GM19240 (cell line): ENCODE data around the gene HABP2.

Experiments
- DNase-seq: peaks from one replicate; pipeline ENCODE4 v3.0.0; 2011; ENCODE audit warnings: low spot score; ENCODE audit not compliant: insufficient read length

Gene HABP2

GRCh38 chr10:113603057-113603777 is 50.4 kb downstream of the HABP2 start:
- DNase-seq = no peak

GRCh38 chr10:113604572-113604971 is 51.7 kb downstream of the HABP2 start:
- no peak for DNase-seq

- no peak for DNase-seq
These were observed 52.6 kb downstream of the HABP2 start for GRCh38 chr10:113605268-113605978.

DNA sequence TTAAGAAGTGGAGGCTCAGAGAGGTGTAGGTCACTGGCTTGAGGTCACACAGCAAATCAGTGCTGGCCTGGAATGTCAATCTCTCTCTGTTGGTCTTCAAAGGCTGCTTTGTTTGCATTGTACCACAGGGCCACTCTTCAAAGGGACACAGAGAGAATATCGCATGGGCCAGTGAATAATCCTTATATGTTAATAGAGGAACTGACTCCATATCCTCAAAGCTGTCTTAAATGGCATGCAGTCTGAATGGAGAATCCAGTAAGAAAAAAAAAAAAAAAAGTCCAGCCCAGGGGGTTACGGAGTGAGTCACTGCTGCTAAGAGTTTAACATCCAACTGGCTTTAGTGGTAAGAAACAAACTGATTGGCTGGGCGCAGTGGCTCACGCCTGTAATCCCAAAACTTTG is 56.9 kb downstream of the HABP2 start:
- DNase-seq = no peak

DNA sequence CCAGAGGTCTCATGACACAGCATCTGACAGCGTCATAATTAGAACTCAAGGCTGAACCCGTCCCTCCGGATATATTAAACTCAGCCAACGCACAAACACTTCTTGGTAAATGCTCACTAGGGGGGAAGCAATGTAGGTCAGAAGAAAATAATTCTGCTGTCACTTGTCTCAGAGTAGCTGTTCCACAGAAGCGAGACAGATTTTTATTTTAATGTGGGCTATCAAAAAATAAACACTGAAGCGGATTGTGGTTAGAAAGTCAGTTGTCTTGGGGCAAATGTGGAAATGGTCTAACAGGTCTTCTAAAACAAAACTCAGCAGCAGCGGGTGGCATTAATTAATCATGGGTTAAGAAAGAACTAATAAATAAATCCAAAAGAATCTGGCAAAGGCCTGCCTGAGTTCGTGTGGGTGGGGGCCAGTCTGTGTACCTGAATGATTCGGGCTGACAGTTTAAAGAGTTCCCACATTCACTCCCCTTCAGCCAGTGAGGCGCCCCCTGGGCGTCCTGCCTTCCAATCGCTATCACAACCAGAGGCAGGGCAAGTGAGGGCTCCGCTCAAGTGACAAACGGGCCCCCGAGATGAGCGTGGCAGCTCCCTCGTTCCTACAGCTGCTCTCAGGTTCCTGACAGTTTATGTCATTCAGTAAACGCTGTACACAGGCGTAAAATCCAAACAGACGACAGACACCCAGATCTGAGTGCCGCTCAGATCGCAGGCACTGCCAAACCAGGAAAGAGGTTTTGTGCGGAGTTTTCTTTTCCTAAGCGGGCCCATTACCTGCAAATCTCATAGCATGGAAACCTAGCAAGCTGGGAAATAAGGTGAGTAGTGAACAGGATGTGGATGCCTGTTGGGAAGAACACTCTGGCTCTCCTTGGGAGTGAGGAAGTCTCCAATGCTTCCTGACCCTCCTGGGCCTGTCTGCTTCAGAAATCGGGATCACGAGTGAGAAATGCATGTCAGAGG is 58.1 kb downstream of the HABP2 start:
- no peak for DNase-seq

DNA sequence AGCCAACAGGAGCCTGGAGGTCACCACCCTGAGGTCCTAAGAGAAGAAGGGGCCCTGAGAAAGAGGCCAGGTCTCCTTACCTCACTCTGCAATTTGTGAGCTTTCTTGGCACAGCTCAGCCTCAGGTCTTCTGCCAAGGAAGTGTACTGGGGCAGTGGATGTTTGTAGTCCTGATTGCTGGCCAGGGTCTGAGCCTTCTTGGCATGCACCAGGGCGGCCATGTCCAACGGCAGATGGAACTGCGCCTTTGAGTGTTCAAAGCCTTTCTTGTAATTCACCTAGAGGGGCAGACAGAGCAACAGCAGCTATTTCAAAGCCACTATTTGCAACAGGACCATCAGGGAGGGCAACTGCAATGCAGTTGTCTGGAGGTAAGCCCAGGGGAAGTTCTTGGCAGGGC is 59.3 kb downstream of the HABP2 start:
- DNase-seq = no peak

- no peak for DNase-seq
These were observed 60.6 kb downstream of the HABP2 start for GRCh38 chr10:113613427-113613826.

GRCh38 chr10:113613977-113614690 is 61.3 kb downstream of the HABP2 start:
- no peak for DNase-seq

- DNase-seq = no peak
These were observed 63.6 kb downstream of the HABP2 start for GRCh38 chr10:113616244-113617074.

DNA sequence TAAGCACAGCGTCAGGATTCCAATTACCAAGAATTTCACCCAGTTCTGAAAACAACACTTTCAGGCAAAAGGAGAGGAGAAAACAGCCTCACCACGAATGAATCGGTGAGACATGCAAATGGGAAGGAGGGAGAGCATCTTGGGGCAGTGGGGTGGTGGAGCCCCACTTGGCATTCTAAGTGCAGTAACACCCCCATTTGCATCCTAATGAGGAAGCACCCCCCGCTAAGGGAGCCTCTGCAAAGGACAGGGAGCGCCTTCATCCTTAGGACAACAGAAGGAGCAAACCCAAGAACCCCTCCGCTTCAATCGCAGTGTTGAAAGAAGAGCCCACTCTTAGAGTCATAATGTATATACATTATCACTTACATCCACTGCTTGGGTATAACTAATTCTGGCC is 64.2 kb downstream of the HABP2 start:
- no peak for DNase-seq

DNA sequence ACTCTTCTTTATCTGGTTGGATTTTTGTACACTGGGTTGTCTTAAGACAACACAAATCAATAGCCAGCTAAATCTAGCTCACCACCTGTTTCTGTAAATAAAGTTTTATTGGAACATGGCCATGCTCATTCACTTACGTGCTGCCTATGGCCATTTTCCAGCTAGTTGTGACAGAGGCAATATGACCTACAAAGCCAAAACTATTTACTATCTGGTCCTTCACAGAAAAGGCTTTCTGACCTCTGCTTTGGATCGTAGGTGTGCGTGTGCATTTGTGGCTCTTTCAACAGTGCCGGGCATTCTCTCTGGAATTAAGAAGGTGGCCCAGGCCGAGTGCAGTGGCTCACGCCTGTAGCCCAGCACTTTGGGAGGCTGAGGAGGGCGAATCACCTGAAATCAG is 65.5 kb downstream of the HABP2 start:
- no peak for DNase-seq

DNA sequence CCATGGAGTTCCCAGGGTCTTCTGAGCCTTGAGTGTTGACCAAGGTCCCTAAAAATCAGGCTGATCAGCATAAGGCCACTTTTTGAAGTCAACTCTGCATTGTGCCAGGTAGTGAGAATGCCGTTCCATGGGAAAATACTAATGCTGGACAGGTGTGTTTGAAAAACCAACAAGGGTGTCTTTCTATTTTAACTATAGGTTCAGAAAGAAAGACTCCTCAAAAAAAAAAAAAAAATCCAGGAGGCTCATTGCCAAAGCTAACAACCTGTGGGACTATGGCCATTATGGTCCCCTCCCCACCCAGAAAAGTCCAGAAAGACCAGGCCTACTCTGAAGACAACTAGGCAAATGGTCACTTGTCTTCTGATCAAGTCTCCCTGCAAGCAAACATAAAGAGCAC is 66.5 kb downstream of the HABP2 start:
- DNase-seq = no peak

GRCh38 chr10:113620511-113620910 is 67.7 kb downstream of the HABP2 start:
- DNase-seq = no peak

GRCh38 chr10:113620936-113621335 is 68.1 kb downstream of the HABP2 start:
- DNase-seq = no peak

GRCh38 chr10:113621799-113622198 is 68.9 kb downstream of the HABP2 start:
- no peak for DNase-seq

DNA sequence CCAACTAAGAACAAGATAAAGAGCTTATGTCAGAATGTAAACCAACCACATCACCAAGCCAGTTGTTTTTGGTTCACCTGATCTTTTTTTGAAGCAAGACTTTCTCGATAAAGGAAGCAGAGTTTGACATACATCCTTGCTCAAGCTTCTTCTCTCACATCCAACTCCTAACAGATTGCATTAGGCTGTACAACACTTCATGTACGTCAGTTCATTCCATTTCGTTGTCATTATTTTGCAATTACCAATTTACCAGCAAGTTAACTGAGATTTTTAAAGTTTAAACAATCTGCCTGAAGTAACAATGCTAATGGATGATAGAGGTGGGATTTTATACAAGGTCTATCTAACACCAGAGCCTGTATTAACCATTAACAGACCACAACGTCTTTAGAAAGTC is 70.0 kb downstream of the HABP2 start:
- no peak for DNase-seq

DNA sequence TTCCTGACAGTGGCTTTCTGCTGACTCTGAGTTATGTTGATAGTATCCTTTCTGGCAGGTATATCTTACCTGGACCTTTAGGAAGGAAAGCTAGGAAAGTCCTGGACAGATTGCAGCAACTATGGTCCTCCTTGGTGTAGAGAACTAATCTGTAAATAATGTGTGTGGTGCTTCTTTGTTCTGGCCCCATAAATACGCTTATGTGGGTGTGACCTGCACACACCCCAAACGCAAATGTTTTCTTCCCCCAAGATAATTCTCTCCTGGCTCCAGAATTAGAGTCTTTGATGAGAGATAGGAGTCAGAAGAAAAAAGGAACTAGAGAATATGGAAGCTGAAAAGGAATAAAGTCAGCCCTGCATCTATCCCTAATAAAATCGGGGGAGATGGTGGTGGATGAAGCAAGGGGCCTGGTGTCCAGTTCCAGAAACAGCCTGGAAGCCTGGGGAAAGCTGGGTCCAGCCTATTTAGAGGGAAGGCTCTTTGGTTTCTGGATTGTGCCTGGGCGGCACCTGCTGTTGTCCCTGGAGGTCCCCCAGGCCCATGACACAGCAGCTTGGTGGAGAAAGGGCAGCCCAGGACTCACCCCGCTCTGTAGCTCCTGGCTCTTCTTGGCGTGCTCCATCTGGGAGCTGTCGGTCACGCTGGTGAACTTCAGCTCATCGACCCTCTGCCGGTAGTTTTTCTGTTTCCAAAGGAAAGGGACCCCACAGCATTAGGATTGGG is 72.8 kb downstream of the HABP2 start:
- DNase-seq = no peak

DNA sequence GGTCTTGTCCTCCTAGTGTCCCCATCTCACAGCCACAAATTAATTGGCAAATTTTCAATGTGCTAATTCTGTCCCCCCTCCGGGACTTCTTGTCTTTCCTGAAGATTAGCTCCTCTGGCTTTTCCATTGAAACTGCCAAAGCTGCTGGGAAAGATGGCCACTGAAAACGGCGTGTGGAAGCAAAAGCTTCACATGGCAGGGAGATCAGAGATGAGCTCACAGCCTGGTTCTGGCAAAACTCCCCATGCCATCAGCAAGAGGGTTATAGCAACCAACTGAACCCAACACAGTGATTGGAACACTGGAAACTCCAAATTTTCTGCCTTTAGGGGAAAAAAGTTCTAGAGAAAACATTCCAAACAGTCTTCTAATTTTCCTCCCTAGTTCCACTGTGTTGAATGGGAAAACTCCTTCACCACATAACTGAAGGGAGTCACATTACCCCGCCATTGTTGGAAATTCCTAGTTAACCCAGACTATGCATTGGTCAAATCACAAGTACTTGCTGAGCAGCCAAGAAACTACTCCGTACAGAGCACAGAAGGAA is 74.0 kb downstream of the HABP2 start:
- DNase-seq = no peak

DNA sequence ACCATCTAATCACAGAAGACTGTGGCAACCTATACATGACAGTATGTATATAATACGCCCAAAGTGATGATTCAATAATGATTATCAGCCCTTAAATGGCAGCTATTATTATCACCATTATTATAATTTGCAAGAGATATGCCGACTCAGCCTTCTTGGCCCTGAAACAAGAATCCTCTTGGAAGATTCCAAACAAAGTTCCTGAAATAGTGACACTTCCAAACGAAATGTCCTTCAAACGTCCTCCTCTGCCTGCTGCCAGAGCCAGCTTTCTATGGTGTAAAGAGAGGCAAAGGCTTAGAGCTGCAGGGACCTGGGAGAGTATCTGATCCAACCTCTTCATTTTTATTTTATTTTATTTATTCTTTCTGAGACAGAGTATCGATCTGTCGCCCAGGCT is 75.0 kb downstream of the HABP2 start:
- no peak for DNase-seq
